Endothelial cell of hepatic sinusoid (primary cell): ENCODE data around the gene LEPROT.

Experiments
- in situ Hi-C: cut with HindIII; loops from 2 replicates; pipeline ENCODE4 v1.10.0; 2017; ENCODE audit warnings: low sequenced_read_pairs

LEPROT gene

GRCh38 chr1:65412256-65412983, 8.0 kb upstream of the LEPROT start:
- in situ Hi-C loops: no loop called here

- in situ Hi-C loops: no loop called here
Observed at GRCh38 chr1:65412984-65413375, 7.5 kb upstream of the LEPROT start.

- in situ Hi-C loops: no loop called here
Observed at GRCh38 chr1:65414538-65414937, 5.9 kb upstream of the LEPROT start.

GRCh38 chr1:65416767-65417166, 3.7 kb upstream of the LEPROT start:
- in situ Hi-C loops: no loop called here

GRCh38 chr1:65417729-65418128, 2.7 kb upstream of the LEPROT start:
- in situ Hi-C loops: no loop called here

GRCh38 chr1:65418522-65419185, 1.8 kb upstream of the LEPROT start:
- in situ Hi-C loops: no loop called here

- in situ Hi-C loops: no loop called here
Observed at GRCh38 chr1:65419681-65420589, 533 bp upstream of the LEPROT start.

GRCh38 chr1:65421351-65422025, 1.0 kb downstream of the LEPROT start:
- in situ Hi-C loops: no loop called here

- in situ Hi-C loops: no loop called here
Observed at GRCh38 chr1:65422241-65423203, 2.1 kb downstream of the LEPROT start.

- in situ Hi-C loops: no loop called here
Observed at GRCh38 chr1:65423884-65424572, 3.6 kb downstream of the LEPROT start.

GRCh38 chr1:65424573-65424889, 4.1 kb downstream of the LEPROT start:
- in situ Hi-C loops: no loop called here

- in situ Hi-C loops: no loop called here
Observed at GRCh38 chr1:65425006-65425405, 4.5 kb downstream of the LEPROT start.

- in situ Hi-C loops: no loop called here
Observed at GRCh38 chr1:65425697-65426096, 5.2 kb downstream of the LEPROT start.

- in situ Hi-C loops: no loop called here
Observed at GRCh38 chr1:65429078-65429477, 8.6 kb downstream of the LEPROT start.

- in situ Hi-C loops: no loop called here
Observed at GRCh38 chr1:65429806-65430205, 9.3 kb downstream of the LEPROT start.

- in situ Hi-C loops: no loop called here
Observed at GRCh38 chr1:65431111-65431705, 10.7 kb downstream of the LEPROT start.

GRCh38 chr1:65432918-65433317, 12.4 kb downstream of the LEPROT start:
- in situ Hi-C loops: no loop called here

GRCh38 chr1:65434255-65434654, 13.8 kb downstream of the LEPROT start:
- in situ Hi-C loops: no loop called here

GRCh38 chr1:65434760-65435159, 14.3 kb downstream of the LEPROT start:
- in situ Hi-C loops: no loop called here
